H1 (cell line): ENCODE results near the gene SEMA7A. TPM values are rescaled to one million over a fixed set of nuclear protein-coding genes. Genes with fewer than 3 reads are reported as not detected.

Experiments
- CTCF ChIA-PET: fragments of 300-600 bp; sonication (Branson Sonifier 250); formaldehyde crosslinking; loops from one replicate; lab custom pipeline; 2021; ENCODE audit not compliant: partially characterized antibody; lab: Charles Lee
- POLR2A ChIA-PET: fragments of 300-600 bp; sonication (Branson Sonifier 250); formaldehyde crosslinking; loops from one replicate; lab custom pipeline; 2021; ENCODE audit warnings: inconsistent platforms; ENCODE audit not compliant: partially characterized antibody; lab: Charles Lee
- DNase-seq, 2 experiments: peaks; one replicate each; pipeline versions ENCODE4 v3.0.0 to v3.0.0-alpha.2; 2010 to 2022; ENCODE audit warnings: low spot score in 2 of 2, low read depth in 1 of 2, mixed read lengths in 1 of 2
- FAIRE-seq: peaks from 2 replicates; lab custom pipeline; 2011; peaks lifted over from hg19 to GRCh38; lab: Jason Lieb, UNC
- H2AFZ ChIP-seq: 2 replicates; pipeline ENCODE4 v1.8.1; 2012; ENCODE audit warnings: low read length, inconsistent platforms
- H2AK5ac ChIP-seq: 2 replicates; pipeline ENCODE4 v1.6.1; 2013; ENCODE audit warnings: low read depth, low read length
- H2BK120ac ChIP-seq: replicated peaks from 2 replicates; pipeline ENCODE3; 2013; ENCODE audit warnings: low read depth, low read length, inconsistent platforms
- H2BK12ac ChIP-seq: 2 replicates; pipeline ENCODE4 v1.6.1; 2013; ENCODE audit warnings: low read depth, low read length
- H2BK15ac ChIP-seq: 2 replicates; pipeline ENCODE4 v1.6.1; 2013; ENCODE audit warnings: low read length
- H2BK20ac ChIP-seq: 2 replicates; pipeline ENCODE4 v1.6.1; 2013; ENCODE audit warnings: low read length
- H2BK5ac ChIP-seq: 2 replicates; pipeline ENCODE4 v1.6.1; 2013; ENCODE audit warnings: low read depth, low read length
- H3K14ac ChIP-seq: 2 replicates; pipeline ENCODE4 v1.6.1; 2013; ENCODE audit warnings: inconsistent platforms; ENCODE audit not compliant: insufficient read length
- H3K18ac ChIP-seq: 2 replicates; pipeline ENCODE4 v1.6.1; 2013; ENCODE audit warnings: low read length; ENCODE audit errors: extremely low read depth
- H3K23ac ChIP-seq: 2 replicates; pipeline ENCODE4 v1.6.1; 2013; ENCODE audit warnings: inconsistent platforms; ENCODE audit not compliant: insufficient read length
- H3K23me2 ChIP-seq: 2 replicates; pipeline ENCODE4 v1.6.1; 2013; ENCODE audit warnings: low read depth, low read length
- H3K27ac ChIP-seq: 2 replicates; pipeline ENCODE4 v1.6.1; 2011; ENCODE audit warnings: low read depth, low read length, inconsistent platforms
- H3K27me3 ChIP-seq, 4 experiments: replicated peaks in 1 of 4; 1 replicate in 1 of 4; 2 replicates in 3 of 4; pipeline versions ENCODE4 v1.6.1 to v1.8.1; 2011 to 2013; ENCODE audit warnings: low read length in 3 of 4, mild to moderate bottlenecking in 3 of 4, inconsistent platforms in 2 of 4, mixed read lengths in 2 of 4, moderate library complexity in 1 of 4; ENCODE audit not compliant: control insufficient read depth in 3 of 4, insufficient read depth in 3 of 4; ENCODE audit errors: extremely low read depth in 1 of 4
- H3K36me3 ChIP-seq, 4 experiments: 2 replicates each; pipeline versions ENCODE4 v1.6.1 to v1.8.1; 2011 to 2013; ENCODE audit warnings: mild to moderate bottlenecking in 4 of 4, low read length in 3 of 4, moderate library complexity in 2 of 4, control low read depth in 1 of 4, inconsistent platforms in 1 of 4; ENCODE audit not compliant: insufficient read depth in 4 of 4, control insufficient read depth in 2 of 4
- H3K4ac ChIP-seq: replicated peaks from 2 replicates; pipeline ENCODE3; 2013; ENCODE audit warnings: low read length, low read depth, mixed read lengths, inconsistent platforms; ENCODE audit not compliant: insufficient read length
- H3K4me1 ChIP-seq, 4 experiments: replicated peaks in 1 of 4; 1 replicate in 1 of 4; 2 replicates in 3 of 4; pipeline versions ENCODE4 v1.6.1 to v1.8.1; 2011 to 2013; ENCODE audit warnings: low read length in 3 of 4, inconsistent platforms in 2 of 4, mixed read lengths in 1 of 4; ENCODE audit not compliant: insufficient read depth in 4 of 4, control insufficient read depth in 3 of 4
- H3K4me2 ChIP-seq, 2 experiments: 2 replicates each; pipeline versions ENCODE4 v1.6.1 to v1.8.1; 2011 to 2013; ENCODE audit warnings: low read depth in 2 of 2, low read length in 2 of 2, control low read depth in 1 of 2, inconsistent platforms in 1 of 2, mild to moderate bottlenecking in 1 of 2; ENCODE audit not compliant: insufficient read depth in 1 of 2
- H3K4me3 ChIP-seq, 4 experiments: fragments of 200-600, 300-600 bp in 1 of 4; sonication (generic), shearing (Covaris generic), sonication (Bioruptor Twin) in 1 of 4; 2 replicates each; pipeline versions ENCODE4 v1.5.1 to v1.8.1; 2011 to 2016; ENCODE audit warnings: low read length in 4 of 4, low read depth in 3 of 4, control low read depth in 2 of 4, inconsistent platforms in 2 of 4, mild to moderate bottlenecking in 2 of 4, mixed read lengths in 1 of 4, moderate library complexity in 1 of 4; ENCODE audit not compliant: insufficient read depth in 2 of 4; ENCODE audit errors: extremely low read depth in 1 of 4
- H3K56ac ChIP-seq: replicated peaks from 2 replicates; pipeline ENCODE3; 2013; ENCODE audit warnings: low read depth, mild to moderate bottlenecking, mixed read lengths, low read length, inconsistent platforms; ENCODE audit not compliant: insufficient read length
- H3K79me1 ChIP-seq: 2 replicates; pipeline ENCODE4 v1.6.1; 2013; ENCODE audit warnings: low read depth, low read length, control low read depth
- H3K79me2 ChIP-seq, 2 experiments: 2 replicates each; pipeline versions ENCODE4 v1.6.1 to v1.8.1; 2012 to 2013; ENCODE audit warnings: low read length in 2 of 2, mild to moderate bottlenecking in 2 of 2, inconsistent platforms in 1 of 2; ENCODE audit not compliant: insufficient read depth in 2 of 2, control insufficient read depth in 1 of 2
- H3K9ac ChIP-seq, 4 experiments: replicated peaks in 1 of 4; 1 replicate in 1 of 4; 2 replicates in 3 of 4; pipeline versions ENCODE4 v1.6.1 to v1.8.1; 2011 to 2013; ENCODE audit warnings: low read depth in 3 of 4, low read length in 3 of 4, control low read depth in 2 of 4, mild to moderate bottlenecking in 2 of 4, moderate library complexity in 2 of 4, inconsistent platforms in 1 of 4; ENCODE audit errors: extremely low read depth in 1 of 4
- H3K9me3 ChIP-seq, 2 experiments: 2 replicates each; pipeline versions ENCODE4 v1.6.1 to v1.8.1; 2012 to 2013; ENCODE audit warnings: mild to moderate bottlenecking in 2 of 2, moderate library complexity in 2 of 2, control low read depth in 1 of 2, inconsistent platforms in 1 of 2, low read depth in 1 of 2, low read length in 1 of 2, mixed read lengths in 1 of 2; ENCODE audit not compliant: insufficient read depth in 2 of 2
- H4K20me1 ChIP-seq, 2 experiments: replicated peaks in 1 of 2; 2 replicates each; pipeline versions ENCODE3 to v1.8.1; 2011 to 2013; ENCODE audit warnings: inconsistent platforms in 2 of 2, low read length in 2 of 2, mild to moderate bottlenecking in 1 of 2; ENCODE audit not compliant: insufficient read depth in 2 of 2, control insufficient read depth in 1 of 2
- H4K5ac ChIP-seq: 2 replicates; pipeline ENCODE4 v1.6.1; 2013; ENCODE audit warnings: low read length, low read depth, mixed read lengths, inconsistent platforms; ENCODE audit not compliant: insufficient read length
- H4K8ac ChIP-seq: 2 replicates; pipeline ENCODE4 v1.8.0; 2013; ENCODE audit warnings: mild to moderate bottlenecking, moderate library complexity, low read length, inconsistent platforms; ENCODE audit not compliant: insufficient read depth; ENCODE audit errors: extremely low read depth
- H4K91ac ChIP-seq: replicated peaks from 2 replicates; pipeline ENCODE3; 2013; ENCODE audit warnings: low read length, mixed read lengths, inconsistent platforms; ENCODE audit not compliant: insufficient read length
- CTCF ChIP-seq, 3 experiments: IDR thresholded peaks; 1 replicate in 2 of 3; 2 replicates in 1 of 3; pipeline versions ENCODE4 v1.5.1 to v1.6.1; 2011; ENCODE audit warnings: low read length in 3 of 3, mild to moderate bottlenecking in 3 of 3, inconsistent platforms in 2 of 3, low read depth in 1 of 3, moderate library complexity in 1 of 3; ENCODE audit not compliant: insufficient read depth in 1 of 3; ENCODE audit errors: control extremely low read depth in 1 of 3
- EP300 ChIP-seq, 2 experiments: IDR thresholded peaks; 1 replicate in 1 of 2; 2 replicates in 1 of 2; pipeline ENCODE4 v1.6.1; 2011 to 2012; ENCODE audit warnings: low read depth in 2 of 2, low read length in 2 of 2, mild to moderate bottlenecking in 2 of 2, borderline replicate concordance in 1 of 2, inconsistent platforms in 1 of 2, moderate library complexity in 1 of 2
- MAX ChIP-seq: IDR thresholded peaks from 2 replicates; pipeline ENCODE4 v1.6.1; 2012; ENCODE audit warnings: inconsistent platforms
- RAD21 ChIP-seq, 2 experiments: IDR thresholded peaks in 1 of 2; conservative IDR thresholded peaks in 1 of 2; 2 replicates each; pipeline ENCODE4 v1.6.1; 2011; ENCODE audit warnings: low read depth in 2 of 2, low read length in 2 of 2, improper control_type of control experiment in 1 of 2, inconsistent platforms in 1 of 2, mild to moderate bottlenecking in 1 of 2, moderate library complexity in 1 of 2
- WGBS, 2 experiments: shearing (Covaris generic) in 1 of 2; methylation state at CpG; one replicate each; pipeline versions ENCODE4 v1.1.6 to v1.1.7; 2013 to 2015; ENCODE audit warnings: low lambda C conversion rate in 2 of 2, mixed read lengths in 2 of 2, inconsistent platforms in 1 of 2, low coverage in 1 of 2, missing lambda C conversion rate in 1 of 2; ENCODE audit not compliant: insufficient replicate concordance in 2 of 2, insufficient coverage in 1 of 2, insufficient read length in 1 of 2; ENCODE audit errors: extremely low coverage in 1 of 2, missing lambda C conversion rate in 1 of 2; 5-methylcytosine and 5-hydroxymethylcytosine counted together
- polyA plus RNA-seq, 7 experiments: library from polyadenylated mRNA; depleted of rRNA in 3 of 7; stranded (reverse) in 5 of 7; unstranded in 2 of 7; fragments of >200 nt in 5 of 7; fragments of 200-250 nt in 2 of 7; gene quantifications; 1 replicate in 5 of 7; 2 replicates in 1 of 7; 4 replicates in 1 of 7; pipeline versions ENCODE4 v1.2.1 to v1.2.3, GENCODE V29; 2011 to 2013; ENCODE audit warnings: missing spikeins in 2 of 7, mixed read lengths in 2 of 7
- total RNA-seq: library from RNA; stranded (reverse); fragmentation: NEBNext Ultra II Directional; extraction: Animal tissue kit (Norgen Biotek cat#: 25700); gene quantifications from 2 replicates; pipeline ENCODE4 v1.2.1, GENCODE V29; 2021

SEMA7A gene
- total and polyA plus RNA-seq, 2 of the 8 experiments (the other 6 are each of a cell fraction or from before 2014, with no cell fraction given): 10.7 to 15.0 TPM

- POLR2A ChIA-PET: interaction anchor here (0.5 to 1.5 kb wide), 3 partner anchors 54 to 201 kb away, joined by 3 to 5 read pairs (median 3); no protein-coding TSS in a partner anchor
Measured at GRCh38 chr15:74438721-74439316, 5.1 kb upstream of the SEMA7A start.

More at GRCh38 chr15:74438721-74439316, 5.1 kb upstream of the SEMA7A start:
- H2AFZ ChIP-seq: no peak overlapping the region
- WGBS, 2 experiments: 0% methylated on average over 2 of the region's 2 CpGs; no CpG with 5 or more reads in 1 of the 2 experiments
- H2BK20ac ChIP-seq: no peak overlapping the region
- no peak overlapping the region for H3K4ac ChIP-seq
- H4K20me1 ChIP-seq: peaks cover 0 to 2% of the 10 kb centered on the region in 2 experiments
- CTCF ChIA-PET: interaction anchor here (1.0 to 41.3 kb wide), 22 partner anchors 10 to 330 kb away, joined by 3 to 1311 read pairs (median 6); partner anchors contain the start of genes CYP11A1 and UBL7
- H3K14ac ChIP-seq: no peak overlapping the region
- no peak overlapping the region for H3K9ac ChIP-seq
- DNase-seq (peak in 1 of 2 experiments; percentile 80), FAIRE-seq (no peak)
- no peaks in the 10 kb centered on the region for H3K36me3 ChIP-seq
- no peaks in the 10 kb centered on the region for H3K79me2 ChIP-seq
- no peak overlapping the region for H4K91ac ChIP-seq
- H3K79me1 ChIP-seq: no peaks in the 10 kb centered on the region
- TF ChIP-seq CTCF (IDR thresholded peaks at IDR 0.05; ENCODE audit: control extremely low read depth in 1 of 3, insufficient read depth in 1 of 3, low read depth in 1 of 3, low read length in 3 of 3): peak; percentile 94 to 99 (median 97)
- peak; percentile 51; the same call in 1 of the 2 replicates for TF ChIP-seq MAX
- TF ChIP-seq RAD21 (IDR thresholded peaks at IDR 0.05 in 1 of 2, conservative IDR thresholded peaks at IDR 0.05 in 1 of 2; ENCODE audit: low read depth in 2 of 2, low read length in 2 of 2): peak; percentile 96 to 98
- TF ChIP-seq EP300 (IDR thresholded peaks at IDR 0.05; ENCODE audit: borderline replicate concordance in 1 of 2, low read depth in 2 of 2, low read length in 2 of 2): no peak
- H2BK12ac ChIP-seq: no peak overlapping the region
- H4K5ac ChIP-seq: no peak overlapping the region
- H3K27ac ChIP-seq: no peak overlapping the region
- no peak overlapping the region for H4K8ac ChIP-seq
- H3K9me3 ChIP-seq: no peaks in the 10 kb centered on the region
- no peak overlapping the region for H3K4me2 ChIP-seq
- H2BK120ac ChIP-seq: no peak overlapping the region
- no peak overlapping the region for H3K18ac ChIP-seq
- no peak overlapping the region for H2BK15ac ChIP-seq
- H3K23me2 ChIP-seq: peaks cover 4% of the 10 kb centered on the region; the same call in 1 of the 2 replicates
- H3K4me3 ChIP-seq: no peak overlapping the region
- H3K23ac ChIP-seq: no peak overlapping the region
- no peak overlapping the region for H2BK5ac ChIP-seq
- no peak overlapping the region for H3K56ac ChIP-seq
- H3K4me1 ChIP-seq: peaks cover 0 to 5% (median 3%) of the 10 kb centered on the region in 4 experiments; a peak in 6 of 7 replicates
- H2AK5ac ChIP-seq: no peak overlapping the region
- peaks cover 0 to 5% (median 0%) of the 10 kb centered on the region in 4 experiments; a peak in 3 of 7 replicates for H3K27me3 ChIP-seq
